ENCODE data around the gene ADAMTSL3.
"Not testable (repeated sequence)": the region's sequence is repeated elsewhere in the genome, so short reads cannot be mapped to it uniquely, and the experiment has no call there.

The ADAMTSL3 gene

DNA sequence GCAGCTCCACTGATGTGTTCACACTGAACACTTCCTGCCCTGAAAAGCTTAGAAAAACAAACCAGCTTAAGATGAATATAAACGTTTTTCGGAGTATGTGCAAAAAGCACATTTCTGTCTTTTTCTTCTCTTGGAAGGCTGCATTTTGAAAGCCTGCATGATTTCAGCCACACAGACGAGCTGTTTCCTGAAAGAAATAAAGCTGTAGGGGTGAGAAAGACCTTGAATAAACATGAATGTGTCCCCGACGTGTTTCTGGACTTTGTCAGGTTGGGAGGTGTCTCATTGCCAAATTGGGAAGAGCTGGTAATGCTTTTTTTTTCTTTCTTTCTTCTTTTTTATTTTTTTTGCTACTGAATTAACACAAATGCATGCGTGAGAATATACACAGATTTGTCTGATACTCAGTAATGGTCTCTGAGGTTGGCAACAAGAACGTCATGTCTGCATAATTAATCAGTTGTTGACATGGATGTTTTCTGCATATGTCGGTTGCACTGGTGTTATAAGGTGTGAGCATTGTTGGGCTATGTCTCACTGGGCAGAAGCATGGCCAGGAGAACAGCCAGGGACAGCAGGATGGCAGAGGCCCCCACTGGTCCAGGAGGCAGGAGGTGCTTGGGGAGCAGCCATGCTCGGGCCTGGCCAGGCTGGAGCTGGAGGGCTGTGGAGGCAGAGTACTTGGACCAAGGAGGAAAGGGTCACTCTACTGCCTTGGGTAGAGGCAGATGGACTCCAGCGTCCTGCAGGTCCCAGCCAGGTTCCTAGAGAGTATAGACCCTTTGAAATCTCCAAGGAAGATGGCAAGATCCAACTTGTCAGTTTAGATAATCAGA is 39.0 kb downstream of the ADAMTSL3 start:
- Histone ChIP-seq H3K9me3 (replicated peaks; ENCODE audit: low read length) (no peaks in the 10 kb centered on the region), H3K36me3 (ENCODE audit: insufficient read depth, low read length) (no peaks in the 10 kb centered on the region), H3K4me2 (ENCODE audit: low read length) (no peak overlapping the region), H3K4me3 (ENCODE audit: low read length) (no peak overlapping the region), H3K4me1 (ENCODE audit: control insufficient read depth, insufficient read depth, low read length) (peaks cover 19% of the 10 kb centered on the region), H3K9ac (ENCODE audit: low read depth, low read length) (no peak overlapping the region), H3K27me3 (ENCODE audit: control insufficient read depth, insufficient read depth, low read length) (no peaks in the 10 kb centered on the region)

DNA sequence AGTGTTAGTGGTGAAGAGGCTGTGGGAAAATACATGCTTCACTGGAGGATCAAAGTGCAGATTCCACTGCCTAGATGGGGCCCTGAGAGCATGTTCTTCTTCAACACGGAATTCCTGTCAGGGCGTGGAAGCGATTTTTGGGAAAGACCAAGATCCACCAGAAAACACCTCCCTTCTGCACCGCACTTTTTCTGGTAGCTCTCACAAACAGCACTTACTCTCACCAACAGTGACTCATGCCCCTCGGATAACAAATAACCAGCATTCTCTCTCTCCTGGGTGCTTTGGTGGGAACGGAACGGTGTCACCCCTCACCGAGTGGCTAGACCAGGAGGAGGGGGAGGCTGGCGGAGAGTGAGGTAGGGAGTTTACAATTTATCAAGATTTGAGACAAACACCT is 40.1 kb downstream of the ADAMTSL3 start:
- H3K4me3 ChIP-seq (ENCODE audit: low read length) = no peak overlapping the region
- no peaks in the 10 kb centered on the region for H3K27me3 ChIP-seq (ENCODE audit: control insufficient read depth, insufficient read depth, low read length)
- H3K36me3 ChIP-seq (ENCODE audit: insufficient read depth, low read length) = no peaks in the 10 kb centered on the region
- H3K9me3 ChIP-seq (replicated peaks; ENCODE audit: low read length) = no peaks in the 10 kb centered on the region
- no peak overlapping the region for H3K9ac ChIP-seq (ENCODE audit: low read depth, low read length)
- peaks cover 26% of the 10 kb centered on the region for H3K4me1 ChIP-seq (ENCODE audit: control insufficient read depth, insufficient read depth, low read length)
- H3K4me2 ChIP-seq (ENCODE audit: low read length) = peak overlapping the region; percentile 13

DNA sequence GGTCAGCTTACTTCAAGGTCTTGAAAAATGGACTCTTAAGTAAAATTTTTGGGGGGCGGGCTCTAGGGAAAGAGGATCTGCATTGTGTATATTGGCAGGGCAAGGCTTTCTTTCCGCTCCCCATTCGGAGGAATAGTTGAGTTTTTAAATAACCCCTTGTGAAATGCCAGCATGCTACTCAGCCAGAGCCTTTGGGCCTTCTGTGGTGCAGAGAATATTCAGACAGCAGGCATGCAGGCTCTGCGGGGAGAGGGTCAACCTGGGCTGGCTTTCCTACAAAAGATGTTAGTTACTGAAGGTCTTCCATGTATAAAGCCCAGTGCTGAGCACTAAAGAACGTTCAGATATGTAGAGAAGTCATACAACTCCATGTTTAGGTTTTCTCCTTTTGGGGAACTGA is 40.6 kb downstream of the ADAMTSL3 start:
- no peak overlapping the region for H3K9ac ChIP-seq (ENCODE audit: low read depth, low read length)
- H3K36me3 ChIP-seq (ENCODE audit: insufficient read depth, low read length) = no peaks in the 10 kb centered on the region
- peaks cover 26% of the 10 kb centered on the region for H3K4me1 ChIP-seq (ENCODE audit: control insufficient read depth, insufficient read depth, low read length)
- peak overlapping the region; percentile 13 for H3K4me2 ChIP-seq (ENCODE audit: low read length)
- H3K4me3 ChIP-seq (ENCODE audit: low read length) = no peak overlapping the region
- no peaks in the 10 kb centered on the region for H3K27me3 ChIP-seq (ENCODE audit: control insufficient read depth, insufficient read depth, low read length)
- no peaks in the 10 kb centered on the region for H3K9me3 ChIP-seq (replicated peaks; ENCODE audit: low read length)

DNA sequence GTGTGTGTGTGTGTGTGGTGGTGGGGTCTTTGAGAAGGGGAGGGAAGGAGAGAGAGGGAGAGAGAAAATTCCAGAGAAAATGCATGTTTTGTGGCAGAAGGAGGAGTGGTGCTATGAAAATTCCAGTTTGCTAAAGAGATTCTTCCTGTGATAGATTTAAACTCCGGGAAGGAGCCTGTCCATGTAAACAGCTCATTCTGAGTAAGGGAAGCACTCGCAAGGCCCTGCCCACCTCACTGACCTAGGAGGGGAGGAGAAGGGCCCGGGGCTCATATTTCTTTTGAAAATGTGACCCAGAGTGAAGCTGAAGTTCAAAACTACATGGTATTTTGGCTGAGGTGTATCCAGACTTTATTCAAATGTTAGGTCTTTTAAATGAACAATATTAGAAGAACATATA is 41.3 kb downstream of the ADAMTSL3 start:
- Histone ChIP-seq H3K36me3 (ENCODE audit: insufficient read depth, low read length) (no peaks in the 10 kb centered on the region), H3K27me3 (ENCODE audit: control insufficient read depth, insufficient read depth, low read length) (no peaks in the 10 kb centered on the region), H3K9ac (ENCODE audit: low read depth, low read length) (no peak overlapping the region), H3K4me1 (ENCODE audit: control insufficient read depth, insufficient read depth, low read length) (peaks cover 26% of the 10 kb centered on the region), H3K4me2 (ENCODE audit: low read length) (no peak overlapping the region), H3K9me3 (replicated peaks; ENCODE audit: low read length) (no peaks in the 10 kb centered on the region), H3K4me3 (ENCODE audit: low read length) (no peak overlapping the region)

DNA sequence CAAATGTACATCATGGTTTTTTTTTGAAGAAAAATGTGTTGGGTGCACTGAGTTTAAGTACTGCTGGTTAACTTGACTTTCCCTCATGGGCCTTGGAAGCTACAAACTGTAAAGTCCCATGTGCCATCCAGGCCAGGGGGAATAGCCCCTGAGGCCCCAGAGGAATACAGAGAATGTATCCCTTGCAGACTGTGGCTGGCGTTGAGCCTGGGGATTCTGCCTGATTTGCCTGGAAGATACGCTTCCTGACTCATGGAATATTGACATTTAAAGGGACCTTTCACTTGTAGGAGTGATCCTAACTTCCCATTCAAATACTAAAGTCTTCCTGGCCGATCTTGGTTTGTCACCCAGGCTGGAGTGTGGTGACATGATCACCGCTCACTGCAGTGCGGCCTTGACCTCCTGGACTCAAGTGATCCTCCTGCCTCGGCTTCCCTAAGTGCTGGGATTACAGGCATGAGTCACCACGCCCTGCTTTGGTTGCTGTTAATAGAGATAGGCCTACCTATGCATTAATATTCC is 42.0 kb downstream of the ADAMTSL3 start:
- Histone ChIP-seq H3K9ac (ENCODE audit: low read depth, low read length) (no peak overlapping the region), H3K9me3 (replicated peaks; ENCODE audit: low read length) (no peaks in the 10 kb centered on the region), H3K4me1 (ENCODE audit: control insufficient read depth, insufficient read depth, low read length) (peaks cover 26% of the 10 kb centered on the region), H3K27me3 (ENCODE audit: control insufficient read depth, insufficient read depth, low read length) (no peaks in the 10 kb centered on the region), H3K36me3 (ENCODE audit: insufficient read depth, low read length) (no peaks in the 10 kb centered on the region), H3K4me2 (ENCODE audit: low read length) (no peak overlapping the region), H3K4me3 (ENCODE audit: low read length) (no peak overlapping the region)

DNA sequence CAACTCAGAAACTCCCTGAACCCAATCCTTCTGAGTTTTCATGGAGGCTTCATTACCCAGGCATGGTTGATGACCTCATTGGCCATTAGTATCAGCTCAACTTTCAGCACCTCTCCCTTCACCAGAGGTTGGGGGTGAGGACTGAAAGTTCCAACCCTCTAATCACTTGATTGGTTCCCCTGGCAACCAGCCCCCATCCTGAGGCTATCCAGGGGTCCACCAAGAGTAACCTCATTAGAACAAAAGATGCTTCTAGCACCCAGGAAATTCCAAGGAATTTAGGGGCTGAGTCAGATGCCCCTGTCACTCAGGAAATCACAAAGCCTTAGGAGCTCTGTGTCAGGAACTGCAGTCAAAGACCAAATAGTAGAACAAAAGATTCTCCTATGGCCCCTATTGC is 43.8 kb downstream of the ADAMTSL3 start:
- Histone ChIP-seq H3K27me3 (ENCODE audit: control insufficient read depth, insufficient read depth, low read length) (no peaks in the 10 kb centered on the region), H3K9ac (ENCODE audit: low read depth, low read length) (no peak overlapping the region), H3K36me3 (ENCODE audit: insufficient read depth, low read length) (no peaks in the 10 kb centered on the region), H3K9me3 (replicated peaks; ENCODE audit: low read length) (no peaks in the 10 kb centered on the region), H3K4me3 (ENCODE audit: low read length) (no peak overlapping the region), H3K4me2 (ENCODE audit: low read length) (peak overlapping the region; percentile 9), H3K4me1 (ENCODE audit: control insufficient read depth, insufficient read depth, low read length) (peaks cover 26% of the 10 kb centered on the region)

DNA sequence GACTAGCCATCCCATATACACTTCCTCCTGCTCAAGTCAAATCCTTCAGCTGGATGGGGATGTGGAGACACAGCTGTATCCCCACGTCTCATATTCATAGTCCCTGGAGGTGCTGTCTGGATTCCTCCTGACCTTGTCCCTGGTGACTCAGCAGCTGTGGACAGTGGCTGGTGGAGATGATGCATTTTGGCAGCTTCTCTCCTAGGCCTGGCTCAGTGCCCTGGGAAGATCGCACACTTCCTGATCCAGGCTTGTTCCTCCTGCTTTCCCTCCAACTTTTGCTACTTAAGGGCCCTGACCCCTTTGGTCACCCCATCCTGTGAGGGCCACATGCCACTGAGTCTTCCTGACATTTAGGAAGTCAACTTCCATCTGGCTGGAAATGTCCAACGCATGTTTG is 44.4 kb downstream of the ADAMTSL3 start:
- Histone ChIP-seq H3K36me3 (ENCODE audit: insufficient read depth, low read length) (no peaks in the 10 kb centered on the region), H3K4me2 (ENCODE audit: low read length) (no peak overlapping the region), H3K27me3 (ENCODE audit: control insufficient read depth, insufficient read depth, low read length) (no peaks in the 10 kb centered on the region), H3K4me1 (ENCODE audit: control insufficient read depth, insufficient read depth, low read length) (peaks cover 26% of the 10 kb centered on the region), H3K4me3 (ENCODE audit: low read length) (no peak overlapping the region), H3K9me3 (replicated peaks; ENCODE audit: low read length) (no peaks in the 10 kb centered on the region), H3K9ac (ENCODE audit: low read depth, low read length) (no peak overlapping the region)

DNA sequence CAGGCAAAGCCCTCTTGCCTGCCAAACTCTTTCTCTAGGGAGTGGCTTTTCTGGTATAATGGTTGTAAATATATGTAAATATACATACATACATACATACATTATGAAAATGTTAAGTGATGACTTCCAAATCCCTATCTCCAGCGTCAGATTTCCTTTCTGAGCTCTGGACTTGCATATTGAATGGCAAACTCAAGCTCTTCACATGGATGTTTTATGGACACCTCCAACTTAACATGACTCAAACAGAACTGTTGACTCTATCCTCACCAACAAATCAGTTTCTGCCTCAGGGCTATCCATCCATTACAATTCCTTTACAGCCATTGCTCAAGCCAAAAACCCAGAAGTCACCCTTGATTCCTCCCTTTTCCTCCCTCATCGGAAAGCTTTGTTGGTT is 45.1 kb downstream of the ADAMTSL3 start:
- H3K36me3 ChIP-seq (ENCODE audit: insufficient read depth, low read length) = no peaks in the 10 kb centered on the region
- no peaks in the 10 kb centered on the region for H3K9me3 ChIP-seq (replicated peaks; ENCODE audit: low read length)
- no peak overlapping the region for H3K9ac ChIP-seq (ENCODE audit: low read depth, low read length)
- no peaks in the 10 kb centered on the region for H3K27me3 ChIP-seq (ENCODE audit: control insufficient read depth, insufficient read depth, low read length)
- peaks cover 26% of the 10 kb centered on the region for H3K4me1 ChIP-seq (ENCODE audit: control insufficient read depth, insufficient read depth, low read length)
- no peak overlapping the region for H3K4me2 ChIP-seq (ENCODE audit: low read length)
- H3K4me3 ChIP-seq (ENCODE audit: low read length) = no peak overlapping the region

DNA sequence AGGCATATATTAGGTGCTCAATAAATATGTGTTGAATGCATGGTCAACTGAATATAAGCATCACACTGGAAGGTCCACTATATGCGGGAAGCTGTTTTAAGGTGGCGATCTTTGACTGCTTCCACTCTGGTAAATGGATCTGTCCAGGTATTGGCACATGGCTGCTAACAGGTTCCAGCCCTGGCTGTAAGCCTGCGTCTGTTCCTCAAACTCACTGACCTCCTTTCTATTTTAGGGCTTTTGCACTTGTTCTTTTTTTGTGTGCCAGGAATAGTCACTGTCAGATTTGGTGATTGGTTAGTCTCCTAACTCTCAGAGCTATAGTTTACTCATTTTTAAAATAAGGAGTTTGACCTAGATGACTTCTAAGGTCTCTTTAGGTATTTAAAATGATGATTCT is 46.2 kb downstream of the ADAMTSL3 start:
- no peaks in the 10 kb centered on the region for H3K27me3 ChIP-seq (ENCODE audit: control insufficient read depth, insufficient read depth, low read length)
- no peak overlapping the region for H3K9ac ChIP-seq (ENCODE audit: low read depth, low read length)
- H3K36me3 ChIP-seq (ENCODE audit: insufficient read depth, low read length) = no peaks in the 10 kb centered on the region
- H3K4me1 ChIP-seq (ENCODE audit: control insufficient read depth, insufficient read depth, low read length) = peaks cover 26% of the 10 kb centered on the region
- H3K4me2 ChIP-seq (ENCODE audit: low read length) = no peak overlapping the region
- no peak overlapping the region for H3K4me3 ChIP-seq (ENCODE audit: low read length)
- H3K9me3 ChIP-seq (replicated peaks; ENCODE audit: low read length) = no peaks in the 10 kb centered on the region

DNA sequence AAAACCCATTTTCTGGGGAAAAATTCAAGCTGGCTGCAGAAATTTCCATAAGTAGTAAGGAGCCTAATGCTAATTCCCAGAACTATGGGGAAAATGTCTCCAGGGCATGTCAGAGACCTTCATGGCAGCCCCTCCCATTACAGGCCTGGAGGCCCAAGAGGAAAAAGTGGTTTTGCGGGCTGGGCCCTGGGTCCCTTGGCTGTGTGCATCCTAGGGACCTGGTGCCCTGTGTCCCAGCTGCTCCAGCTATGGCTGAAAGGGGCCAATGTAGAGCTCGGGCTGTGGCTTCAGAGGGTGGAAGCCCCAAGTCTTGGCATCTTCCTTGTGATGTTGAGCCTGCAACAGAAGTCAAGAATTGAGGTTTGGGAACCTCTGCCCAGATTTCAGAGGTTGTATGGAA is 48.4 kb downstream of the ADAMTSL3 start:
- H3K4me1 ChIP-seq (ENCODE audit: control insufficient read depth, insufficient read depth, low read length) = peaks cover 36% of the 10 kb centered on the region
- H3K36me3 ChIP-seq (ENCODE audit: insufficient read depth, low read length); H3K9ac ChIP-seq (ENCODE audit: low read depth, low read length); H3K9me3 ChIP-seq (replicated peaks; ENCODE audit: low read length); H3K4me3 ChIP-seq (ENCODE audit: low read length); H3K4me2 ChIP-seq (ENCODE audit: low read length); H3K27me3 ChIP-seq (ENCODE audit: control insufficient read depth, insufficient read depth, low read length): not testable (repeated sequence)

DNA sequence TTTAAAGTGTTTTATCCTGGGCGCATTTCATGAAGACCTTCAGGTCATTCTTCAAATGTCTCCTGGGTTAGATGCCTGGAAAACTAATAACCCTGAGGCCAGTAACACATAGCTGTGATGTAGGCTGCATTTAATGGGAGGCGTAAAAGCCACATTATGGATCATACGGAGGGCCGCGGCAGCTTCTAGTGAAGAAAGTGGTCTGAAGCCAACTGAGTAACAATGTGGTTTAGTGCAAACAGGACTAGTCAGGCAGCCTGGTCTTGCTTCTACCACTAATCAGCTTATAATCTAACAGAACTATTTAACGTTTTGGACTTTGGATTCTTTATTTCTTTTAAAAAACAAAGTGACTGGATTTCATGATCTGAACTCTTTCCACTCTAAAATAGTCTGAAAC is 54.4 kb downstream of the ADAMTSL3 start:
- no peak overlapping the region for H3K9ac ChIP-seq (ENCODE audit: low read depth, low read length)
- no peaks in the 10 kb centered on the region for H3K9me3 ChIP-seq (replicated peaks; ENCODE audit: low read length)
- no peak overlapping the region for H3K4me2 ChIP-seq (ENCODE audit: low read length)
- no peaks in the 10 kb centered on the region for H3K36me3 ChIP-seq (ENCODE audit: insufficient read depth, low read length)
- peaks cover 43% of the 10 kb centered on the region for H3K4me1 ChIP-seq (ENCODE audit: control insufficient read depth, insufficient read depth, low read length)
- H3K27me3 ChIP-seq (ENCODE audit: control insufficient read depth, insufficient read depth, low read length) = no peaks in the 10 kb centered on the region
- no peak overlapping the region for H3K4me3 ChIP-seq (ENCODE audit: low read length)

DNA sequence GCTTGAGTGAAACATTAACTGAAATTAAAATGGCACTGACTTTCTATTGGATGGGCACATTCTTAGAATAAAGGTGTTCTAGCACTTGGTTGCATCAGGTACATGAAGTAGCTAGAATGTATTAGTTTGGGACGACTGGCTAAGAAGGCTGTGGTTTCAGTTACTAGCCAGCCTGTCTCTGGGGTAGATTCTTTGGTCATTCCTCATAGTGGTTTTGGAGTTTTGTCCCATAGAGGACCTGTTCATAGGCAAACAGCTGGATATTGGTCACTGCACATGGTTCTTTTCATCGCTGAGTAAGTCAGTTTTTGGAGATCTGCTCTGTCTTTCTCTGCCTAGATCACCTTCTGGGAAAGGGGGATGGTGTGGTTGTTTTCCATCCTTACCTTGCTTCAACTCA is 55.3 kb downstream of the ADAMTSL3 start:
- no peak overlapping the region for H3K4me2 ChIP-seq (ENCODE audit: low read length)

More for the DNA sequence above, 55.3 kb downstream of the ADAMTSL3 start:
- H3K36me3 ChIP-seq (ENCODE audit: insufficient read depth, low read length) = no peaks in the 10 kb centered on the region
- no peaks in the 10 kb centered on the region for H3K9me3 ChIP-seq (replicated peaks; ENCODE audit: low read length)
- no peak overlapping the region for H3K4me3 ChIP-seq (ENCODE audit: low read length)
- H3K4me1 ChIP-seq (ENCODE audit: control insufficient read depth, insufficient read depth, low read length) = peaks cover 43% of the 10 kb centered on the region
- no peaks in the 10 kb centered on the region for H3K27me3 ChIP-seq (ENCODE audit: control insufficient read depth, insufficient read depth, low read length)
- H3K9ac ChIP-seq (ENCODE audit: low read depth, low read length) = no peak overlapping the region

Data from skeletal muscle satellite cell (primary cell).